CMK (cell line): ENCODE measurements around the gene NXF2B.
"Not testable (repeated sequence)": the region's sequence is repeated elsewhere in the genome, so short reads cannot be mapped to it uniquely, and the experiment has no call there.

ENCODE experiments used
- DNase-seq: peaks from one replicate; pipeline ENCODE4 v3.0.0-alpha.2; 2010; ENCODE audit warnings: low read depth

The NXF2B gene

GRCh38 chrX:102439908-102440307 is at the start of gene NXF2B:
TSS of gene NXF2B (minus strand) at chrX:102440008. CDS start at chrX:102380036, 59,972 bp downstream.
- not testable (repeated sequence) for DNase-seq

GRCh38 chrX:102478765-102479164 is 39.0 kb upstream of the NXF2B start:
- DNase-seq, result not testable (repeated sequence)

- DNase-seq, result not testable (repeated sequence)
These were observed 32.0 kb upstream of the NXF2B start, which contains the start of gene TCP11X2 for GRCh38 chrX:102471762-102472220. TSS of gene TCP11X2 (minus strand) at chrX:102471812.

- DNase-seq, result not testable (repeated sequence)
These were observed 30.4 kb upstream of the NXF2B start for GRCh38 chrX:102470215-102470614.

- DNase-seq, result not testable (repeated sequence)
These were observed 18.8 kb upstream of the NXF2B start for GRCh38 chrX:102458615-102459014.

- not testable (repeated sequence) for DNase-seq
These were observed 25.3 kb downstream of the NXF2B start for GRCh38 chrX:102414493-102414892.

GRCh38 chrX:102345916-102346315 is 93.9 kb downstream of the NXF2B start:
- DNase-seq, result peak; percentile 5

- DNase-seq, result no peak
These were observed 97.9 kb downstream of the NXF2B start for GRCh38 chrX:102341867-102342266.

- DNase-seq, result no peak
These were observed 100.2 kb downstream of the NXF2B start for GRCh38 chrX:102339312-102340298.

GRCh38 chrX:102338162-102338561 is 101.6 kb downstream of the NXF2B start:
- no peak for DNase-seq
